ENCODE results near the gene CPEB3. TPM values are rescaled to one million over a fixed set of nuclear protein-coding genes. Genes with fewer than 3 reads are reported as not detected.
A peak's percentile ranks its signal among the peaks of the same experiment; 100 is the strongest.
"Not testable (repeated sequence)": the region's sequence is repeated elsewhere in the genome, so short reads cannot be mapped to it uniquely, and the experiment has no call there.

CPEB3 gene
- total RNA-seq (10 to 100 TPM; 19.4 to 32.4 TPM), polyA plus RNA-seq (ENCODE audit: insufficient read depth, low read depth, low replicate concordance) (23.5 TPM)
- long read RNA-seq, donor 1, result 0 reads
- long read RNA-seq, donor 2, partial matches to known transcripts, result 23 of 23 reads
- long read RNA-seq, donor 2, other reads (novel, unspliced or antisense), result 0 of 23 reads

- peak within 1 kb of the TSS; percentile 88 to 98 for H3K4me3 ChIP-seq
- WGBS, 2 donors, result 0 to 1% methylated on average over 17 to 45 of the region's 79 CpGs
- no peaks in the 10 kb centered on the region for H3K9me3 ChIP-seq
- intact Hi-C loops (cut with DNase I; ENCODE audit: low total_unique reads), result no loop called here
- TF ChIP-seq CTCF (IDR thresholded peaks at IDR 0.05) (peak; percentile 43 to 86 (median 83)), POLR2A (IDR thresholded peaks at IDR 0.05) (peak; percentile 80)
- H3K27me3 ChIP-seq, result no peaks in the 10 kb centered on the region
- peak; percentile 97 for DNase-seq
- H3K36me3 ChIP-seq (ENCODE audit: low read depth, missing control alignments), result no peaks in the 10 kb centered on the region
- peak within 1 kb of the TSS; percentile 94 to 98 for H3K27ac ChIP-seq
- peaks cover 6% of the 10 kb centered on the region for H3K4me1 ChIP-seq
Observed at GRCh38 chr10:92290837-92291615, at the start of gene CPEB3, which contains the start of gene MARCHF5. CPEB3 (minus strand) TSS chr10:92291078; CDS start chr10:92240350, 50,728 bp downstream. MARCHF5 (plus strand) TSS chr10:92291167; CDS start chr10:92291495, 328 bp downstream.

GRCh38 chr10:92329927-92330326 lies 39.0 kb upstream of the CPEB3 start:
- H3K4me1 ChIP-seq; H3K4me3 ChIP-seq; H3K9me3 ChIP-seq; intact Hi-C loops (cut with DNase I; ENCODE audit: low total_unique reads); H3K27me3 ChIP-seq; DNase-seq; H3K27ac ChIP-seq; H3K36me3 ChIP-seq (ENCODE audit: low read depth, missing control alignments): not testable (repeated sequence)
- WGBS, 2 donors, result 90 to 91% methylated on average over 6 of the region's 6 CpGs

- no peaks in the 10 kb centered on the region for H3K36me3 ChIP-seq (ENCODE audit: low read depth, missing control alignments)
- no peak for DNase-seq
- H3K27me3 ChIP-seq, result no peaks in the 10 kb centered on the region
- no peak overlapping the region for H3K4me3 ChIP-seq
- intact Hi-C loops (cut with DNase I; ENCODE audit: low total_unique reads), result no loop called here
- no peak overlapping the region for H3K27ac ChIP-seq
- H3K4me1 ChIP-seq, result no peaks in the 10 kb centered on the region
- TF ChIP-seq POLR2A (IDR thresholded peaks at IDR 0.05) (no peak), CTCF (IDR thresholded peaks at IDR 0.05) (no peak)
- H3K9me3 ChIP-seq, result no peaks in the 10 kb centered on the region
Observed at GRCh38 chr10:92328993-92329392, 38.1 kb upstream of the CPEB3 start.

GRCh38 chr10:92327445-92328433 lies 36.9 kb upstream of the CPEB3 start:
- Histone ChIP-seq H3K36me3 (ENCODE audit: low read depth, missing control alignments) (no peaks in the 10 kb centered on the region), H3K27ac (no peak overlapping the region), H3K27me3 (no peaks in the 10 kb centered on the region), H3K4me1 (no peaks in the 10 kb centered on the region), H3K4me3 (no peak overlapping the region), H3K9me3 (no peaks in the 10 kb centered on the region)
- intact Hi-C loops (cut with DNase I; ENCODE audit: low total_unique reads), result no loop called here
- DNase-seq, result no peak
- WGBS, 2 donors, result 63 to 65% methylated on average over 3 of the region's 3 CpGs
- no peak for TF ChIP-seq CTCF (IDR thresholded peaks at IDR 0.05)
- TF ChIP-seq POLR2A (IDR thresholded peaks at IDR 0.05), result no peak

GRCh38 chr10:92323079-92323478 lies 32.2 kb upstream of the CPEB3 start:
- no peak overlapping the region for H3K27ac ChIP-seq
- no peaks in the 10 kb centered on the region for H3K36me3 ChIP-seq (ENCODE audit: low read depth, missing control alignments)
- H3K4me3 ChIP-seq, result no peak overlapping the region
- no peak for DNase-seq
- H3K4me1 ChIP-seq, result no peaks in the 10 kb centered on the region
- no peak for TF ChIP-seq POLR2A (IDR thresholded peaks at IDR 0.05)
- no peaks in the 10 kb centered on the region for H3K27me3 ChIP-seq
- 72 to 82% methylated on average over 2 of the region's 2 CpGs for WGBS, 2 donors
- no peaks in the 10 kb centered on the region for H3K9me3 ChIP-seq
- intact Hi-C loops (cut with DNase I; ENCODE audit: low total_unique reads), result no loop called here

Data from testis (tissue), 5 donors.